G401 (cell line): ENCODE data around the gene GPR137. TPM values are rescaled to one million over a fixed set of nuclear protein-coding genes. Genes with fewer than 3 reads are reported as not detected.
"Not testable (repeated sequence)": the region's sequence is repeated elsewhere in the genome, so short reads cannot be mapped to it uniquely, and the experiment has no call there.

Experiments
- DNase-seq: peaks from one replicate; pipeline ENCODE4 v3.0.0-alpha.2; 2015; ENCODE audit warnings: low spot score
- in situ Hi-C: cut with HindIII; loops from 2 replicates; pipeline ENCODE4 v1.10.0; 2016; ENCODE audit warnings: low sequenced_read_pairs, mixed read lengths
- total RNA-seq: library from RNA; depleted of rRNA; stranded (reverse); fragments of >200 nt; shearing (Covaris generic); gene quantifications from 2 replicates; pipeline ENCODE4 v1.2.3, GENCODE V29; 2014

Gene GPR137
- total RNA-seq, 1 experiment from 2014 or later, result 17.8 TPM

DNA sequence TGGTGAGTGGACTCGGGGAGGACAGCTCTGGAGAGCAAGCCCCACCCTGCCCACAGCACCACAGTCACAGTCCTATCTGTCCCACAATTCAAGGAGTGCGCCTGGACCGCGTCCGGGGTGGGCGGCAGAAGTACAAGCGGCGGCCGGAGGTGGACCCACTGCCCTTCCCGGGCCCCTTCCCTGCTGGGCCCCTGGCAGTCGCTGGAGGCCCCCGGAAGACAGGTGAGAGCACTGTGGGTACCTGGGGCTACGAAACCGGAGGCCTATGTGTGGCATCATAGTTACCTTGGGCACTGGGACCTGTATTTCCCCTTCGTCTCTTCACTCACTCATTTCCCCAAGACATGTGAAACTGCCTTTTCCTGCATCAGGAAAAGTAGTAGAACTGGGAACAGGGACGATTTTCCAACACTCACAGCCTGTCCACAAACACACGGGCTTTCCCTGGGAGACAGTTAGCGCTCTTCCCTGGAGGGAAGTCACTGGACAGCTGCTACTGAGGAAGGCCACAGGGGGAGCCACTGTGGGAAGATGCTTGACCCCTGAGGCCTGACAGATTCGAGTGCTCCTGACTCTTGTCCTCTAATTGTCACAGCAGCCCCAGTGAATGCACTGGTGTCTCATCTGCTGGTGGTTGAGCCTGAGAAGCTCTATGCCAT lies 28.6 kb downstream of the GPR137 start:
- DNase-seq, result no peak
- in situ Hi-C loops, result no loop called here

- in situ Hi-C loops, result no loop called here
- no peak for DNase-seq
Observed at GRCh38 chr11:64314805-64315561, 29.3 kb downstream of the GPR137 start.

- DNase-seq, in situ Hi-C loops: not testable (repeated sequence)
Observed at GRCh38 chr11:64315667-64316526, 30.2 kb downstream of the GPR137 start.

DNA sequence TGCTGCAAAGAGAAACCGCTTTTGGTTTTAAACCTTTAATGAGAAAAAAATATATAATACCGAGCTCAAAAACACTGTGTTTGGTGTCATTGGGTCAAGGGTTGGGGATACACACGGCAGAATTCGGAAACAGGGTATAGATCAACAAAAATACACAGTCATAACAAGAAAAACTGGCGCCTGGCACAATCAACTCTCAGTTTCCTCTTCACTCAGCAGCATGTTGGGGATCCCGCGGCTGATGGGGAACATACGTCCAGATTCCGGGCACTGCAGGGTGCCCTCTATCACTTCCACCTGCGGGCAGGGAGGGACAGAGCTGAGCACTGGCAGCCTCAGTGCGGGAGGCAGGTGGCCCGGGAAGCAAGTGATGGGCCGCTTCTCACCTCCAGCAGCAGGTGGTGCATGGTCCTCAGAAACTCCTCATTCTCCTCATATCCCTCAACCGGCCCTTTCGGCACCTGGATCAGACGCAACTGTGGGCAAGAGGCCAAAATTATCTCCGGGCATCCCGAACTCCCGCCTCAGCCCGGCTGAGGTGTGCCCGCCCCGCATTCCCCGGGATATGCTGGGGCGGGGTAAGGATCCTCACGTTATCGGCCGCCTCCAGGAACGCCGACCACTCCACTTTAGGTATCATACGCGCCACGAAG lies 31.1 kb downstream of the GPR137 start:
- in situ Hi-C loops, result no loop called here
- peak; percentile 55 for DNase-seq

- in situ Hi-C loops, result no loop called here
- peak; percentile 99 for DNase-seq
Observed at GRCh38 chr11:64317325-64317960, 31.8 kb downstream of the GPR137 start, which contains the start of gene TRMT112. Gene TRMT112 (minus strand): TSS chr11:64317559. CDS start chr11:64317526, 33 bp downstream.

DNA sequence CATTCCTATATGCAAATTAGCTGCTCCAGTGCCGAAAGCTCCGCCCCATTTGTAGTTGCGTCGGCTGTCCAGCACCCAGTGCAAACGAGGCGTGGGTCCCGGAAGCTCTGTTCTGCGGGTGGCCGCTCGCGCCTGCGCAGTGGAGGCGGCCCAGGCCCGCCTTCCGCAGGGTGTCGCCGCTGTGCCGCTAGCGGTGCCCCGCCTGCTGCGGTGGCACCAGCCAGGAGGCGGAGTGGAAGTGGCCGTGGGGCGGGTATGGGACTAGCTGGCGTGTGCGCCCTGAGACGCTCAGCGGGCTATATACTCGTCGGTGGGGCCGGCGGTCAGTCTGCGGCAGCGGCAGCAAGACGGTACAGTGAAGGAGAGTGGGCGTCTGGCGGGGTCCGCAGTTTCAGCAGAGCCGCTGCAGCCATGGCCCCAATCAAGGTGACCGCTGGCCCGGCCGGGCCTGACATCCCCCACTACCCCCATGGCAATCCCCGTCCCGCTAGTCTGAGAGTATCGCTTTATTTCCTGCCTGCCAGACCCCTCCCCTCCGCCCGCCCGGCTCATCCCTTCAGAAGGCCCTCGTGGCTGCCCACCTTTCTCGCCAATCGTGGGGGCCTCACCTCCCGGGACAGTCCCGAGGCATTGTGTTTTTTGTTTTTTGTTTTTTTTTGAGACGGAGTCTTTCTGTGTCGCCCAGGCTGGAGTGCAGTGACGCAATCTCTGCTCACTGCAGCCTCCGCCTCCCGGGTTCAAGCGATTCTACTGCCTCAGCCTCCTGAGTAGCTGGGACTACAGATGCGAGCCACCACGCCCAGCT lies 32.5 kb downstream of the GPR137 start, which contains the start of gene PRDX5:
TSS of gene PRDX5 (plus strand) at position 161 of the 805 bp plus-strand sequence. CDS start at position 256, 95 bp downstream.
- in situ Hi-C loops, result no loop called here
- peak; percentile 97 for DNase-seq

GRCh38 chr11:64318766-64319761 lies 33.4 kb downstream of the GPR137 start:
- peak; percentile 29 for DNase-seq
- in situ Hi-C loops, result no loop called here

DNA sequence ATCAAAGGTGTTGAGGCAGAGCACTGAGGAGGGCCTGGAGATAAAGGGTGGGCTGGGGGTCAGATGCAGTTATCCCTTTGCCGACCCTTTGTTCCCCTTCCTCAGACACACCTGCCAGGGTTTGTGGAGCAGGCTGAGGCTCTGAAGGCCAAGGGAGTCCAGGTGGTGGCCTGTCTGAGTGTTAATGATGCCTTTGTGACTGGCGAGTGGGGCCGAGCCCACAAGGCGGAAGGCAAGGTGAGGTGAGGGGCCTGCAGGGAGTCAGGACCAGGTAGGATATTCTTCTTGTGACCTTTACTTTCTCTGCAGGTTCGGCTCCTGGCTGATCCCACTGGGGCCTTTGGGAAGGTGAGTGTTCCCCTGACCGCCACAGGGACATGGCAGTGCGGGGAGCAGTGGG lies 34.9 kb downstream of the GPR137 start:
- in situ Hi-C loops, result no loop called here
- DNase-seq, result no peak

DNA sequence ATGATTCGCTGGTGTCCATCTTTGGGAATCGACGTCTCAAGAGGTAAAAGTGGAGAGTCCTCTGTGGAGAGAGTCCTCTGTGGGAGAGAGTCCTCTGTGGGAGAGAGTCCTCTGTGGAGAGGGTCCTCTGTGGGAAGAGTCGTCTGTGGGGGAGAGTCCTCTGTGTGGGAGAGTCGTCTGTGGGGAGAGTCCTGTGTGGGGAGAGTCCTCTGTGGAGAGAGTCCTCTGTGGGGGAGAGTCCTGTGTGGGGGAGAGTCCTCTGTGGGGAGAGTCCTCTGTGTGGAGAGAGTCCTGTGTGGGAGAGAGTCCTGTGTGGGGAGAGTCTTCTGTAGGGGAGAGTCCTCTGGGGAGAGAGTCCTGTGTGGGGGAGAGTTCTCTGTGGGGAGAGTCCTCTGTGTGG lies 35.4 kb downstream of the GPR137 start:
- DNase-seq, result no peak
- in situ Hi-C loops, result no loop called here

DNA sequence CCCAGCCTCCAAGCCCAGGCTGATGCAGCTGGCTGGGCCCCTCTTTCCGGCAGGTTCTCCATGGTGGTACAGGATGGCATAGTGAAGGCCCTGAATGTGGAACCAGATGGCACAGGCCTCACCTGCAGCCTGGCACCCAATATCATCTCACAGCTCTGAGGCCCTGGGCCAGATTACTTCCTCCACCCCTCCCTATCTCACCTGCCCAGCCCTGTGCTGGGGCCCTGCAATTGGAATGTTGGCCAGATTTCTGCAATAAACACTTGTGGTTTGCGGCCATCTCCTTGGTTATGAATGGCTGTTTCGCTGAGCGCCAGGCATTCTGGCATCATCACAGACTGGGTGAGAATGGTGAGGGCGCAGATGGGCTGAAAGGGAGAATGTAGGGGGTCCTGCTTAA lies 35.9 kb downstream of the GPR137 start:
- DNase-seq, result peak; percentile 63
- in situ Hi-C loops, result no loop called here

- in situ Hi-C loops, result no loop called here
- no peak for DNase-seq
Observed at GRCh38 chr11:64322925-64323260, 37.2 kb downstream of the GPR137 start.

GRCh38 chr11:64323373-64323772 lies 37.7 kb downstream of the GPR137 start:
- in situ Hi-C loops, result no loop called here
- DNase-seq, result no peak

DNA sequence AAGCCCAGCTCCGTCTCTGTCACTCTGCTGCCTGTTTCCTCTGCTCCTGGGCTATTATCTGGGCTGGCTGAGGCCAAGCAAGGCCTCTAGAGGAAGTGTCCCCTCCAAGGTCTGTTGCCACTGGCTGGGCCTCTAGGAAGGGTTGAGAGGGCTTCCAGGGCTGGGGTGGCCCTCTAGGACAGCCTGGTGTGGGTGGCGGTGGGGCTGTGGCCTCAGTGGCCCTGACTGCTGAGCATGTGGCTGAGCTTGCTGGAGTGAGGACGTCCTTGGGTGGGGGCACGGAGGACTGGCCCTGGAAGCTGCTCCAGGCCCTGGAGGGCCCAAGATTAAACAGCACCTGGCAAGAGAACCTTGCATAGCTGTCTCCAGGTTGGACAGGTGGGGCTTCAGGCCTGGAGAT lies 38.3 kb downstream of the GPR137 start:
- DNase-seq, in situ Hi-C loops: not testable (repeated sequence)

- DNase-seq, result no peak
- in situ Hi-C loops, result no loop called here
Observed at GRCh38 chr11:64324692-64325469, 39.2 kb downstream of the GPR137 start.

GRCh38 chr11:64327375-64327774 lies 41.7 kb downstream of the GPR137 start:
- in situ Hi-C loops, result no loop called here
- DNase-seq, result no peak

- no peak for DNase-seq
- in situ Hi-C loops, result no loop called here
Observed at GRCh38 chr11:64327993-64328392, 42.3 kb downstream of the GPR137 start.
